Heart right ventricle (tissue), 16 donors: ENCODE data around the gene RUVBL1. TPM values are rescaled to one million over a fixed set of nuclear protein-coding genes. Genes with fewer than 3 reads are reported as not detected.

Source experiments
- ATAC-seq, 8 donors: fragments of 200-7000 bp; cut with Tn5 transposase; one replicate each; pipeline ENCODE4 v1.9.1; 2020; ENCODE audit warnings: mild to moderate bottlenecking in 8 of 8, moderate library complexity in 8 of 8, moderate number of reproducible peaks in 1 of 8
- DNase-seq, 2 donors: peaks; one replicate each; pipeline ENCODE4 v3.0.0-alpha.2; 2020
- H3K27ac ChIP-seq, 10 donors: fragments of 200-600 bp; sonication (generic) in 2 of 10; one replicate each; pipeline versions ENCODE4 v1.5.0 to v1.8.0; 2020 to 2022; ENCODE audit warnings: mild to moderate bottlenecking in 3 of 10
- H3K27me3 ChIP-seq, 7 donors: fragments of 200-600 bp; one replicate each; pipeline ENCODE4 v1.8.0; 2021 to 2022; ENCODE audit warnings: mild to moderate bottlenecking in 2 of 7
- H3K36me3 ChIP-seq, 9 donors: fragments of 200-600 bp; sonication (generic) in 1 of 9; one replicate each; pipeline versions ENCODE4 v1.5.0 to v1.8.0; 2020 to 2022; ENCODE audit warnings: mild to moderate bottlenecking in 2 of 9
- H3K4me1 ChIP-seq, 9 donors: fragments of 200-600 bp; sonication (generic) in 1 of 9; one replicate each; pipeline versions ENCODE4 v1.5.0 to v1.8.0; 2020 to 2022; ENCODE audit warnings: mild to moderate bottlenecking in 4 of 9
- H3K4me3 ChIP-seq, 10 donors: fragments of 200-600 bp; sonication (generic) in 2 of 10; one replicate each; pipeline versions ENCODE4 v1.5.0 to v1.8.0; 2020 to 2022; ENCODE audit warnings: mild to moderate bottlenecking in 7 of 10, moderate library complexity in 2 of 10
- H3K9me3 ChIP-seq, 11 donors: fragments of 200-600 bp in 10 of 11; sonication (generic) in 2 of 11; one replicate each; pipeline versions ENCODE4 v1.5.0 to v1.8.0; 2013 to 2022; ENCODE audit warnings: mild to moderate bottlenecking in 2 of 11, control low read depth in 1 of 11, moderate library complexity in 1 of 11
- CTCF ChIP-seq, 9 donors: fragments of 200-600 bp; sonication (generic) in 2 of 9; IDR thresholded peaks; one replicate each; pipeline versions ENCODE4 v1.5.0 to v1.8.0; 2021 to 2022; ENCODE audit warnings: antibody characterized with exemption in 9 of 9, mild to moderate bottlenecking in 5 of 9, moderate library complexity in 1 of 9
- WGBS, 2 donors: extraction: QIAGEN DNeasy Blood & Tissue Kit; methylation state at CpG; one replicate each; pipeline ENCODE4 v1.1.7; 2013; ENCODE audit warnings: inconsistent platforms in 1 of 2; 5-methylcytosine and 5-hydroxymethylcytosine counted together
- intact Hi-C, 10 donors: fragments of 100-400 bp; cut with DNase I; formaldehyde crosslinking; loops; one replicate each; pipeline versions ENCODE4 v1.11.1 to v1.14.2; 2022
- polyA plus RNA-seq, 2 donors: library from polyadenylated mRNA; stranded (reverse); fragments of 200-250 nt; gene quantifications; one replicate each; pipeline ENCODE4 v1.2.3, GENCODE V29; 2013
- total RNA-seq, 10 donors: library from RNA; stranded (reverse); fragmentation: NEBNext Ultra II Directional in 3 of 10; extraction: Animal tissue kit (Norgen Biotek cat#: 25700) in 3 of 10; gene quantifications; one replicate each; pipeline versions ENCODE4 v1.2.1 to v1.2.4, GENCODE V29; 2021 to 2023
- donor health status: Arrhythmogenic right ventricular cardiomyopathy.
- donor health status: ischemic (EF 13 %, LVEDD 7.1; RV severe dilation, severe dysfunction).
- donor health status: healthy with polysubstance abuse.
- donor health status: DM: no; HTN: yes; CAD: no.
- donor health status: DM: no; HTN: no; CAD: no.
- donor health status: ischemic (EF 25% LVEDD 6.9; RV normal size, moderate dysfunction).
- donor health status: ischemic (EF 25% LVEDD 5.7; RV mildly dilated, moderate dysfunction).
- donor health status: healthy.
- donor health status: DM: yes; HTN: yes; CAD: no.
- donor health status: Ischemic cardiomyopathy.
- donor health status: ischemic (EF 35%, LVEDD 5.7; RV mildly dilated, moderate dysfunction).
- donor health status: nonischemic (EF 11% LVEDD 7.7; RV severe dilation, severe dysfunction).
- donor health status: DM: yes; HTN: yes; CAD: no.
- donor health status: PGD.
- donor health status: ischemic (EF 29% LVEDD 5.4; RV normal size, mild dysfunction).
- donor health status: nonischemic (EF 23%, LVEDD 6.1; RV moderate dilation, normal function).

Gene RUVBL1
- total and polyA plus RNA-seq, 12 donors = 9.4 to 38.5 (median 25.6) TPM

DNA sequence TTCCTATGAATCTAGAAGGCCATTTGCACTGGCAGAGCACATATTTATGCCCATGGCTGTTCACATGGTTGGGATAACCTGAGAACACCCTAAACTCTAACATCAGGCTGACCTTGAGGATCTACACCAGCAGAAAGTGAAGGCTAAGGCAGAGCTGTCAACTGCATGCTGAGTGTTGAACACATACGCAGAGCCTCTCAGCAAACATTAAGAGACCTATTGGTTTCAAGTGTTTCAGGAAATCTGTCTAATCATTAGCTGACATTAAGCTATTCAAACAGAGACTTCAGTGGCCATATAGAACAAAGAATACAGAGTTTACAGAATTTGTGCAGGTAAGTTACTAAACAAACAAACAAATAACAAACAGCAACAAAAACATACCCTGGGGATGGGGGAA is 87.5 kb downstream of the RUVBL1 start:
- TF ChIP-seq CTCF (IDR thresholded peaks at IDR 0.05) = no peak
- ATAC-seq = no peak
- no peak overlapping the region for H3K4me3 ChIP-seq
- no peak overlapping the region for H3K27ac ChIP-seq
- H3K4me1 ChIP-seq = no peaks in the 10 kb centered on the region
- no peak for DNase-seq
- H3K9me3 ChIP-seq = no peaks in the 10 kb centered on the region
- H3K36me3 ChIP-seq = no peaks in the 10 kb centered on the region
- H3K27me3 ChIP-seq = no peaks in the 10 kb centered on the region
- intact Hi-C loops = no loop called here
- WGBS, 2 donors = 79 to 93% methylated on average over 1 of the region's 1 CpG

GRCh38 chr3:128033102-128033501 is 90.5 kb downstream of the RUVBL1 start:
- ATAC-seq (no peak), DNase-seq (no peak)
- H3K36me3 ChIP-seq = no peaks in the 10 kb centered on the region
- H3K27me3 ChIP-seq = no peaks in the 10 kb centered on the region
- no peaks in the 10 kb centered on the region for H3K9me3 ChIP-seq
- intact Hi-C loops = no loop called here
- no peaks in the 10 kb centered on the region for H3K4me1 ChIP-seq
- no peak for TF ChIP-seq CTCF (IDR thresholded peaks at IDR 0.05)
- H3K4me3 ChIP-seq = no peak overlapping the region
- H3K27ac ChIP-seq = no peak overlapping the region

Other genes starting within 250 kb of the RUVBL1 start
- 10 to 100 TPM; 18.3 to 54.2 (median 35.3) TPM for gene KBTBD12, start 208.6 kb downstream of the RUVBL1 start, total RNA-seq
- gene KBTBD12, start 208.6 kb downstream of the RUVBL1 start, polyA plus RNA-seq = 1 to 10 TPM; 5.1 to 8.9 TPM
- 100 to 1,000 TPM in 1 of 10 donors, 10 to 100 TPM in 9; 54.8 to 111 (median 62.1) TPM for gene SEC61A1, start 71.4 kb downstream of the RUVBL1 start, total RNA-seq
- 100 to 1,000 TPM in 1 of 2 donors, 10 to 100 TPM in 1; 41.0 to 131 TPM for gene SEC61A1, start 71.4 kb downstream of the RUVBL1 start, polyA plus RNA-seq
- 10 to 100 TPM; 16.5 to 29.5 (median 25.4) TPM for gene EEFSEC, start 29.7 kb upstream of the RUVBL1 start, total RNA-seq
- gene EEFSEC, start 29.7 kb upstream of the RUVBL1 start, polyA plus RNA-seq = 10 to 100 TPM; 16.7 to 18.1 TPM